ENCODE data around the gene ADM. TPM values are rescaled to one million over a fixed set of nuclear protein-coding genes. Genes with fewer than 3 reads are reported as not detected.

The ADM gene
- total RNA-seq, 2 experiments from 2014 or later = 3.0 to 3.5 TPM

DNA sequence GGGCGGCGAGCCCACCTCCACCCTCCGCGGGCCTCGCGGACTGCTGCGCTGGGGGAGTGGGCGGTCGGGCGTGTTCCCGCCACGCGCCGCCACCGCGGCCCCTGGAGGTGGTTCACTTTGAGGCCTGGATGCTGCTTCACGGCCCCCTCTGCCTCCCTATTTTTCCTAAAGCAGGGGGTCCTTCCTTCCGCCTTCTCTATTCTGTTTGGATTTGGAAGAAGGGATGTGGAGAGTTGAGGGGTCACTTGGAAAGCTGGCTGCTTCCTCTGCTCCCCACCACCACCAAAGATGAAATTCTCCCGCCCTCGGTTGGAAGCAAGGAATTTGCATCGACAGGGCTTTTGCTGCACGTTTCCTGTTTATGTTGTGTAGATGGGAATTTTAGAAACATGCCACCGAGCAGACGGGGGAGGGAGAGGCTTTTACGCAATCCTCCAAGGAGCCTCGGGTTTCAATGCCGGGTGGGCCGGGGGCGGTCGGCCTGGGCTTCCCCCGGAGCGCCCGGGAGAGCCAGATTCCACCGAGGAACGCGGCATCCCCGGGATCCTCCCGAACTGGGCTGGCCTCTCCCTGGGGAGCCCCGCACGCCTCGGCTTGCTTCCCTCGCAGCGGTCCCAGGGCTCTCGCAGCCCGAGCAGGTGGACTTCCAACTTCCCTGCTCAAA is 10.5 kb upstream of the ADM start:
- ChIA-PET POLR2A (interaction anchor here (1.9 kb wide), 1 partner anchor 9 kb away, joined by 6 read pairs; no protein-coding TSS in a partner anchor), CTCF (interaction anchor here (5.5 kb wide), 1 partner anchor 12 kb away, joined by 58 read pairs; the partner anchor contains the start of gene ADM)
- intact Hi-C loops (cut with micrococcal nuclease) = loop anchor here (2.0 kb wide), 1 partner anchor 14 kb away; no protein-coding TSS in a partner anchor
- Mint-ChIP-seq H3K36me3 (no peaks in the 10 kb centered on the region), H3K4me1 (ENCODE audit: low read depth) (peaks cover 41% of the 10 kb centered on the region), H3K27ac (no peak overlapping the region), H3K9me3 (no peaks in the 10 kb centered on the region), H3K4me3 (peak overlapping the region; percentile 74), H3K27me3 (peaks cover 32% of the 10 kb centered on the region)
- no peak for DNase-seq

DNA sequence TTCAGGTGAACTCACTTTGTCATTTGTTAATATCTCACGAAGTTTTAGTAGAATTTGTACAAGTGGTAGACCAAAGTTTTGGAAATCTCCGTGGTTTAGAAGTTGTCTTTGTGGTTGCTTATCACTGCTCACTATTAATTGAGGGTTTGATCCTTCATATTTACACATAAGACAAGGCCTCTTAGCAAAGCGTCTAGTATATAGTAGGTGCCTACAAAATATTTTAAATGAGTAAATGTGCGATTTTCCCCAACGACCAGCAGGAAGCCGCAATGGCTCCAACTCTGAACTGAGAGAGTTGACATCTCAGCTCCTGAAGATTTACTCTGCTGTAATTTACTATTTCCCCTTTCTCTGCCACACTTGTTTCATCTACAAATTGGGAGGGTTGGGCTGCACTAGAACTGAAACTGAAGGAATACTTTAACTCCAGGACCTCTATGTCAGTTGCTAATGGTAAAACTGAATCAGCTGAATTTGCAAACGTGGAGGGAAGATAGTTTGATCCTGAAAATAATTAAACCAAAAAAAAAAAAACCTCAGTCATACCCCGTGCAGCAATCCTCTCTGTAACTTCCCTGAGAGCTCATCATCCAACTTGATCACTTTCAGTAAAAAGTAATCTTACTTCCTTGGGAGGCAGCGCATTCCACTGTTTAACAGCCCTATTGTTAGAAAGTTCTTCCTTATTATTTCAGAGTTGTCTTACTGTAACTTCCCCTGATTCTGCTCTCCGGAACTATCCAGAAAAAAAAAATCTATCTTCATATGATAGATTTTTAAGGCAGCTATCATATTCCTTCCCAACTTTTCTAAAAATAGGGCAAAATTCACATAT is 9.6 kb upstream of the ADM start:
- no peak overlapping the region for H3K27ac Mint-ChIP-seq
- H3K36me3 Mint-ChIP-seq = no peaks in the 10 kb centered on the region
- ChIA-PET CTCF (interaction anchor here (5.5 kb wide), 1 partner anchor 11 kb away, joined by 58 read pairs; the partner anchor contains the start of gene ADM), POLR2A (interaction anchor here (1.9 kb wide), 1 partner anchor 8 kb away, joined by 6 read pairs; no protein-coding TSS in a partner anchor)
- H3K4me3 Mint-ChIP-seq = peak overlapping the region; percentile 51
- H3K9me3 Mint-ChIP-seq = no peaks in the 10 kb centered on the region
- DNase-seq = no peak
- H3K4me1 Mint-ChIP-seq (ENCODE audit: low read depth) = peaks cover 43% of the 10 kb centered on the region
- intact Hi-C loops (cut with micrococcal nuclease) = loop anchor here (2.0 to 5.0 kb wide), 2 partner anchors 14 to 447 kb away; no protein-coding TSS in a partner anchor
- peaks cover 38% of the 10 kb centered on the region for H3K27me3 Mint-ChIP-seq

GRCh38 chr11:10298342-10298741 is 6.5 kb upstream of the ADM start:
- ChIA-PET POLR2A (interaction anchor here (2.2 kb wide), 1 partner anchor 9 kb away, joined by 7 read pairs; no protein-coding TSS in a partner anchor), CTCF (interaction anchor here (0.6 to 5.5 kb wide), 8 partner anchors 8 to 1690 kb away, joined by 3 to 58 read pairs (median 4); partner anchors contain the start of gene ADM)
- Mint-ChIP-seq H3K9me3 (no peaks in the 10 kb centered on the region), H3K27me3 (peaks cover 50% of the 10 kb centered on the region), H3K4me3 (peak overlapping the region; percentile 10), H3K4me1 (ENCODE audit: low read depth) (peaks cover 30% of the 10 kb centered on the region), H3K27ac (peak overlapping the region; percentile 52), H3K36me3 (peaks cover 2% of the 10 kb centered on the region)
- intact Hi-C loops (cut with micrococcal nuclease) = loop anchor here (5.0 kb wide), 1 partner anchor 444 kb away; no protein-coding TSS in a partner anchor
- DNase-seq = peak; percentile 71

GRCh38 chr11:10301656-10302358 is 3.1 kb upstream of the ADM start:
- no peaks in the 10 kb centered on the region for H3K9me3 Mint-ChIP-seq

DNA sequence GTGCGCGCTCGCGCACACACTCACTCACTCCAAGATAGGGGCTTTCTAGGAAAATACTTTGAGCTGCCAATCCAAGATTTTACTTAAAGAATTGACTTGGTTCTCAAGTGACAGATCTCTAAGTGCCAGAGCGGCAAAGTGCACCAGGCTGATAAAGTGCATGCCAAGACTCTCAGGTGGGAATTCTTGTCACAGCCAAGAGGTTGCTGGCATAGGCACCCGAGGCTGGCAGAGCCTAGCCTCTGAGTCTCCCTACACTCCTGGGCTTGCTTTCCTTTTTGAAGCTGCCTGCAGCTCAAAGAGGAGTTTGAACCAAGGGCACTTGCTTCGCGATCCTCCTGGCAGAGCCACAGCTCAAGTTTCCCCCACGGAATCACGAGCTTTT is 2.5 kb upstream of the ADM start:
- H3K36me3 Mint-ChIP-seq = peaks cover 2% of the 10 kb centered on the region
- no peak for DNase-seq
- peaks cover 39% of the 10 kb centered on the region for H3K4me1 Mint-ChIP-seq (ENCODE audit: low read depth)
- ChIA-PET POLR2A (no interaction called here), CTCF (interaction anchor here (1.1 to 1.6 kb wide), 5 partner anchors 19 to 689 kb away, joined by 3 to 10 read pairs (median 5); no protein-coding TSS in a partner anchor)
- no peak overlapping the region for H3K27ac Mint-ChIP-seq
- peak overlapping the region; percentile 89 for H3K4me3 Mint-ChIP-seq
- H3K27me3 Mint-ChIP-seq = peaks cover 49% of the 10 kb centered on the region
- intact Hi-C loops (cut with micrococcal nuclease) = loop anchor here (10.0 kb wide), 1 partner anchor 1618 kb away; the partner anchor contains the start of genes RPL27A and TRIM66
- no peaks in the 10 kb centered on the region for H3K9me3 Mint-ChIP-seq

More at GRCh38 chr11:10301656-10302358, 3.1 kb upstream of the ADM start:
- intact Hi-C loops (cut with micrococcal nuclease) = loop anchor here (10.0 kb wide), 1 partner anchor 1617 kb away; the partner anchor contains the start of genes RPL27A and TRIM66
- peak overlapping the region; percentile 89 for H3K4me3 Mint-ChIP-seq
- ChIA-PET POLR2A (no interaction called here), CTCF (interaction anchor here (1.1 to 1.6 kb wide), 5 partner anchors 18 to 689 kb away, joined by 3 to 10 read pairs (median 5); no protein-coding TSS in a partner anchor)
- H3K4me1 Mint-ChIP-seq (ENCODE audit: low read depth) = peaks cover 36% of the 10 kb centered on the region
- peaks cover 48% of the 10 kb centered on the region for H3K27me3 Mint-ChIP-seq
- no peak for DNase-seq
- H3K36me3 Mint-ChIP-seq = peaks cover 2% of the 10 kb centered on the region
- H3K27ac Mint-ChIP-seq = no peak overlapping the region

- peaks cover 45% of the 10 kb centered on the region for H3K27me3 Mint-ChIP-seq
- ChIA-PET POLR2A (interaction anchor here (1.2 to 3.5 kb wide), 3 partner anchors 8 to 843 kb away, joined by 3 to 18 read pairs (median 6); no protein-coding TSS in a partner anchor), CTCF (interaction anchor here (0.8 to 4.0 kb wide), 11 partner anchors 19 to 690 kb away, joined by 3 to 26 read pairs (median 4); no protein-coding TSS in a partner anchor)
- H3K4me1 Mint-ChIP-seq (ENCODE audit: low read depth) = peaks cover 37% of the 10 kb centered on the region
- peak overlapping the region; percentile 9 for H3K27ac Mint-ChIP-seq
- H3K9me3 Mint-ChIP-seq = no peaks in the 10 kb centered on the region
- peaks cover 2% of the 10 kb centered on the region for H3K36me3 Mint-ChIP-seq
- intact Hi-C loops (cut with micrococcal nuclease) = loop anchor here (10.0 kb wide), 1 partner anchor 1618 kb away; the partner anchor contains the start of genes RPL27A and TRIM66
- H3K4me3 Mint-ChIP-seq = peak overlapping the region; percentile 89
- peak; percentile 79 for DNase-seq
These were observed 1.9 kb upstream of the ADM start for GRCh38 chr11:10302744-10303557.

- Mint-ChIP-seq H3K4me3 (peak overlapping the region; percentile 89), H3K27me3 (peaks cover 42% of the 10 kb centered on the region), H3K4me1 (ENCODE audit: low read depth) (peaks cover 35% of the 10 kb centered on the region), H3K36me3 (peaks cover 2% of the 10 kb centered on the region), H3K27ac (peak overlapping the region; percentile 6), H3K9me3 (no peaks in the 10 kb centered on the region)
- ChIA-PET POLR2A (interaction anchor here (0.6 to 3.5 kb wide), 4 partner anchors 9 to 844 kb away, joined by 3 to 18 read pairs (median 4); no protein-coding TSS in a partner anchor), CTCF (interaction anchor here (0.7 to 4.7 kb wide), 18 partner anchors 7 to 691 kb away, joined by 3 to 58 read pairs (median 4); no protein-coding TSS in a partner anchor)
- DNase-seq = peak; percentile 47
- intact Hi-C loops (cut with micrococcal nuclease) = loop anchor here (1.0 to 10.0 kb wide), 3 partner anchors 7 to 1619 kb away; partner anchors contain the start of genes RPL27A, TRIM66 and WEE1
These were observed 1.1 kb upstream of the ADM start for GRCh38 chr11:10303558-10304363.

GRCh38 chr11:10305262-10305963 is 540 bp downstream of the ADM start:
- H3K9me3 Mint-ChIP-seq = no peaks in the 10 kb centered on the region

More at GRCh38 chr11:10305262-10305963, 540 bp downstream of the ADM start:
- Mint-ChIP-seq H3K36me3 (peaks cover 2% of the 10 kb centered on the region), H3K27ac (no peak overlapping the region), H3K27me3 (peaks cover 47% of the 10 kb centered on the region), H3K4me1 (ENCODE audit: low read depth) (peaks cover 38% of the 10 kb centered on the region), H3K4me3 (peak overlapping the region; percentile 89)
- POLR2A ChIA-PET = interaction anchor here (1.0 to 3.5 kb wide), 2 partner anchors 547 to 1623 kb away, joined by 3 to 18 read pairs; partner anchors contain the start of genes RPL27A and TRIM66
- peak; percentile 38 for DNase-seq
- CTCF ChIA-PET = interaction anchor here (0.8 to 4.7 kb wide), 9 partner anchors 8 to 546 kb away, joined by 3 to 58 read pairs (median 8); no protein-coding TSS in a partner anchor
- intact Hi-C loops (cut with micrococcal nuclease) = loop anchor here (1.0 to 10.0 kb wide), 5 partner anchors 61 to 1621 kb away; partner anchors contain the start of genes AMPD3, RPL27A, TRIM66 and ZNF143
